SK-N-SH treated with all-trans-retinoic acid at 6 μM for 48 hours (cell line): ENCODE results near the gene SESN3.

Experiments
- ESRRG ChIP-seq: fragments of 250-450 bp; sonication (Bioruptor Pico); IDR thresholded peaks from 2 replicates; pipeline ENCODE4 v1.6.1; 2021; ENCODE audit warnings: mild to moderate bottlenecking
- GLIS3 ChIP-seq: fragments of 250-450 bp; sonication (Bioruptor Pico); IDR thresholded peaks from 2 replicates; pipeline ENCODE4 v1.5.0; 2020; ENCODE audit warnings: mild to moderate bottlenecking, moderate library complexity
- OSR1 ChIP-seq: fragments of 250-450 bp; sonication (Bioruptor Pico); IDR thresholded peaks from 2 replicates; pipeline ENCODE4 v1.8.0; 2022; ENCODE audit warnings: moderate library complexity, mild to moderate bottlenecking, inconsistent platforms
- RARB ChIP-seq: fragments of 250-450 bp; sonication (Bioruptor Pico); IDR thresholded peaks from 2 replicates; pipeline ENCODE4 v1.8.0; 2021; ENCODE audit warnings: mild to moderate bottlenecking, moderate library complexity
- ZC3H10 ChIP-seq: fragments of 250-450 bp; sonication (Bioruptor Pico); IDR thresholded peaks from 2 replicates; pipeline ENCODE4 v1.5.1; 2021; ENCODE audit warnings: mild to moderate bottlenecking, moderate library complexity
- ZFP30 ChIP-seq: fragments of 450-650 bp; formaldehyde crosslinking; IDR thresholded peaks from 2 replicates; pipeline ENCODE4 v1.5.0; 2022; ENCODE audit warnings: mild to moderate bottlenecking, moderate library complexity

DNA sequence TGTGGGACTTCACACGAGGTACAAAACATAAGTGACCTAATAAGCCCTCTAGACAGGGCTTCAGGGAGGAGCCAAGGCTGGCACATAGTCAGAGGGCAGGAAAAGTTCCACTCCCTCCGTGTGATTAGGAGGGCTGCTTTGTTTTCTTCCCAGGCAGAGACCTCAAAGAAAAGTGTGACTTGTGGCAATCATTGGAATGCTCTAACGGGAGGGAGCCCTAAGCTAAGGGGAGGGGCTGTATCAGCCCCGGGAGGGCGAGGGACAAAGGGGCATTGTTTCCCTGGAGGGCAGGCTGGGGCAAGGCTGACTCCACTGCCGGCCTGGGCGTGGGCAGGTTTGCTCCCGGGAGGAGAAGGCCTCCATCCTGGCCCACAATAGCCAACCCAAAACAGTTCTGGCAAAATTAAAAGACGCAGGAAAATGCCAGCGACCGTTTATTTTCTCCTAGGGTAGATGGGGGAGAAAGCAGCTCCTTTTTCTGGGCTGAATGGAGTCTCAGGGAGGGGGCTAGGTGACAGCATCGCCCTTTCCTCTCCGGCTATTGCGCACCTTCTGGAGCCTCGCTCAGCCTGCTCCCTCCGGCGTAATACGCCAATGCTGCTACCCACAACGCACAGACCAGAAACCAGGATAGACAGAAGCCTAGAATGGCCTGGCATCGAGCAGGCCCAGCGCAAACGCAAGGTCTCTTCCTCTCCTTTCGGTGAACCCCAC, 81.2 kb downstream of the SESN3 start:
- TF ChIP-seq GLIS3 (CRISPR knock-in tag) (no peak), ZFP30 (no peak), ZC3H10 (no peak), ESRRG (no peak), OSR1 (CRISPR knock-in tag) (no peak), RARB (CRISPR knock-in tag) (no peak)
